GM12878 (cell line): Measurements from ENCODE around the gene SEL1L3. TPM values are rescaled to one million over a fixed set of nuclear protein-coding genes. Genes with fewer than 3 reads are reported as not detected.

ENCODE experiments used
- ATAC-seq: fragments of 200-7000 bp; cut with Tn5 transposase; 3 replicates; pipeline ENCODE4 v1.9.1; 2020; ENCODE audit warnings: mild to moderate bottlenecking, moderate library complexity
- BruUV-seq: library from RNA; stranded (reverse); fragments of 400-500 nt; replicated peaks from 2 replicates; lab custom pipeline; 2021; lab: Mats Ljungman, UMichigan
- CTCF ChIA-PET: fragments of 300-600 bp; sonication (Branson Sonifier 250); formaldehyde crosslinking; extraction: SDS; loops from one replicate; lab custom pipeline; 2021; ENCODE audit warnings: inconsistent platforms; lab: Yijun Ruan, JAX
- POLR2A ChIA-PET: fragments of 350-600 bp; formaldehyde crosslinking; extraction: SDS; loops from one replicate; lab custom pipeline; 2021; ENCODE audit warnings: inconsistent platforms; lab: Charles Lee
- RAD21 ChIA-PET: fragments of 300-600 bp; sonication (Branson Sonifier 250); formaldehyde crosslinking; loops from one replicate; lab custom pipeline; 2023; ENCODE audit warnings: antibody characterized with exemption; ENCODE audit not compliant: unreplicated experiment; lab: Charles Lee
- SMC1A ChIA-PET: fragments of 300-600 bp; sonication (Branson Sonifier 250); formaldehyde crosslinking; loops from one replicate; lab custom pipeline; 2023; ENCODE audit not compliant: unreplicated experiment, uncharacterized antibody; lab: Charles Lee
- DNase-seq: peaks from one replicate; pipeline ENCODE4 v3.0.0-alpha.2; 2011; ENCODE audit warnings: low read depth, low spot score
- FAIRE-seq: peaks from 3 replicates; lab custom pipeline; 2011; peaks lifted over from hg19 to GRCh38; lab: Jason Lieb, UNC
- H2AFZ ChIP-seq: 2 replicates; pipeline ENCODE4 v1.6.0; 2011; ENCODE audit warnings: low read depth, low read length, control low read depth; ENCODE audit not compliant: control insufficient read depth
- H3K27ac ChIP-seq: 2 replicates; pipeline ENCODE4 v1.5.1; 2011; ENCODE audit warnings: control low read depth; ENCODE audit not compliant: control insufficient read depth, insufficient read depth
- H3K27me3 ChIP-seq, 2 experiments: replicated peaks in 1 of 2; 2 replicates each; pipeline versions ENCODE4 v1.6.0 to v1.6.1; 2011; ENCODE audit warnings: low read length in 1 of 2; ENCODE audit not compliant: control insufficient read depth in 2 of 2, insufficient read depth in 2 of 2
- H3K36me3 ChIP-seq, 2 experiments: 2 replicates each; pipeline ENCODE4 v1.5.1; 2011; ENCODE audit warnings: low read length in 1 of 2; ENCODE audit not compliant: control insufficient read depth in 2 of 2, insufficient read depth in 2 of 2
- H3K4me1 ChIP-seq: 2 replicates; pipeline ENCODE4 v1.6.1; 2011; ENCODE audit warnings: mild to moderate bottlenecking, low read length, moderate library complexity, mixed read lengths; ENCODE audit not compliant: control insufficient read depth, insufficient read depth
- H3K4me2 ChIP-seq: 2 replicates; pipeline ENCODE4 v1.6.0; 2011; ENCODE audit warnings: control low read depth; ENCODE audit not compliant: control insufficient read depth, insufficient read depth
- H3K4me3 ChIP-seq: fragments of 200-600 bp; sonication (generic); 2 replicates; pipeline ENCODE4 v1.5.1; 2016
- H3K79me2 ChIP-seq: 2 replicates; pipeline ENCODE4 v1.6.0; 2011; ENCODE audit warnings: low read length; ENCODE audit not compliant: control insufficient read depth, insufficient read depth
- H3K9ac ChIP-seq: 2 replicates; pipeline ENCODE4 v1.8.0; 2011; ENCODE audit warnings: low read length, control low read depth, mixed read lengths; ENCODE audit not compliant: control insufficient read depth, insufficient read depth
- H3K9me3 ChIP-seq: replicated peaks from 3 replicates; pipeline ENCODE4 v1.5.1; 2011; ENCODE audit warnings: mild to moderate bottlenecking, low read length; ENCODE audit not compliant: control insufficient read depth, insufficient read depth
- H4K20me1 ChIP-seq: 2 replicates; pipeline ENCODE4 v1.6.0; 2011; ENCODE audit not compliant: control insufficient read depth, insufficient read depth
- BRCA1 ChIP-seq: IDR thresholded peaks from 2 replicates; pipeline ENCODE4 v1.6.1; 2011; ENCODE audit warnings: low read depth, low read length, improper control_type of control experiment
- NR2C2 ChIP-seq: IDR thresholded peaks from 2 replicates; pipeline ENCODE4 v1.6.1; 2011; ENCODE audit warnings: borderline replicate concordance, low read depth; ENCODE audit not compliant: control insufficient read depth, insufficient read length
- POLR2AphosphoS2 ChIP-seq: IDR thresholded peaks from 2 replicates; pipeline ENCODE4 v1.6.1; 2011; ENCODE audit warnings: low read depth, mild to moderate bottlenecking, low read length, improper control_type of control experiment, moderate library complexity
- POLR2AphosphoS5 ChIP-seq: IDR thresholded peaks from 2 replicates; pipeline ENCODE4 v1.6.1; 2011; ENCODE audit warnings: mild to moderate bottlenecking, low read length, inconsistent platforms
- TCF12 ChIP-seq: IDR thresholded peaks from 2 replicates; pipeline ENCODE4 v1.6.1; 2011; ENCODE audit warnings: low read depth, mild to moderate bottlenecking, low read length
- TCF7 ChIP-seq: IDR thresholded peaks from 2 replicates; pipeline ENCODE4 v1.6.1; 2014; ENCODE audit warnings: antibody characterized with exemption, borderline replicate concordance
- YBX1 ChIP-seq: fragments of 450-650 bp; IDR thresholded peaks from 2 replicates; pipeline ENCODE4 v1.6.1; 2016; ENCODE audit warnings: antibody characterized with exemption
- ZBTB40 ChIP-seq: fragments of 450-650 bp; IDR thresholded peaks from 2 replicates; pipeline ENCODE4 v1.6.1; 2016; ENCODE audit warnings: mild to moderate bottlenecking, moderate library complexity, borderline replicate concordance
- WGBS: methylation state at CpG from one replicate; pipeline ENCODE4 v1.1.6; 2016; ENCODE audit warnings: low lambda C conversion rate; ENCODE audit not compliant: insufficient replicate concordance, insufficient coverage; ENCODE audit errors: missing lambda C conversion rate; 5-methylcytosine and 5-hydroxymethylcytosine counted together
- in situ Hi-C: fragments of 300-500 bp; cut with MboI; formaldehyde crosslinking; loops from 9 replicates; pipeline ENCODE4 v1.14.3; 2018; ENCODE audit warnings: mixed read lengths
- intact Hi-C: fragments of 100-400 bp; cut with micrococcal nuclease; formaldehyde crosslinking; loops from one replicate; pipeline ENCODE4 v1.14.2; 2022; ENCODE audit not compliant: unreplicated experiment
- polyA plus RNA-seq, 11 experiments: library from polyadenylated mRNA; depleted of rRNA in 4 of 11; unstranded in 6 of 11; stranded (reverse) in 5 of 11; fragments of >200 nt; fragmentation: Nextera tagmentation in 4 of 11; fragmentation: Illumina TruSeq in 1 of 11; extraction: Ambion mirVana in 4 of 11; extraction: Trizol in 1 of 11; gene quantifications; 1 replicate in 1 of 11; 2 replicates in 10 of 11; pipeline versions ENCODE4 v1.2.1 to v1.2.3, GENCODE V29; 2011 to 2016; ENCODE audit warnings: inconsistent platforms in 2 of 11, missing spikeins in 2 of 11, low read depth in 1 of 11
- total RNA-seq, 4 experiments: library from RNA; depleted of rRNA in 3 of 4; stranded (reverse); fragments of >200 nt in 3 of 4; fragmentation: Illumina TruSeq in 1 of 4; extraction: Trizol in 1 of 4; gene quantifications; 2 replicates each; pipeline versions ENCODE4 v1.2.1 to v1.2.3, GENCODE V29; 2013 to 2021

The SEL1L3 gene
- total and polyA plus RNA-seq, 10 of the 15 experiments (the other 5 are each of a cell fraction or from before 2014, with no cell fraction given): 20.4 to 82.2 (median 47.3) TPM

- H4K20me1 ChIP-seq: no peaks in the 10 kb centered on the region
- no peak overlapping the region for H2AFZ ChIP-seq
- no TSS peak for BruUV-seq
- H3K27ac ChIP-seq: no peak overlapping the region
- POLR2A ChIA-PET: no interaction called here
- DNase-seq (no peak), ATAC-seq (no peak), FAIRE-seq (no peak)
- no peaks in the 10 kb centered on the region for H3K27me3 ChIP-seq
- RAD21 ChIA-PET: no interaction called here
- SMC1A ChIA-PET: interaction anchor here (0.9 kb wide), 1 partner anchor 16 kb away, joined by 3 read pairs; no protein-coding TSS in a partner anchor
- no peak for TF ChIP-seq ZBTB40
- no peak for TF ChIP-seq YBX1
- no peak for TF ChIP-seq POLR2AphosphoS2
- TF ChIP-seq TCF12: no peak
- no peak for TF ChIP-seq NR2C2
- no peak for TF ChIP-seq BRCA1
- TF ChIP-seq TCF7: no peak
- TF ChIP-seq POLR2AphosphoS5: no peak
- in situ Hi-C loops (no loop called here), intact Hi-C loops (no loop called here)
- H3K79me2 ChIP-seq: no peaks in the 10 kb centered on the region
- 66% methylated on average over 4 of the region's 4 CpGs for WGBS
- H3K9ac ChIP-seq: no peak overlapping the region
- H3K9me3 ChIP-seq: no peaks in the 10 kb centered on the region
- peaks cover 0 to 5% of the 10 kb centered on the region in 2 experiments; a peak in 1 of 4 replicates for H3K36me3 ChIP-seq
- H3K4me2 ChIP-seq: no peak overlapping the region
- no peak overlapping the region for H3K4me3 ChIP-seq
- no peaks in the 10 kb centered on the region for H3K4me1 ChIP-seq
- CTCF ChIA-PET: interaction anchor here (0.6 to 2.0 kb wide), 10 partner anchors 8 to 353 kb away, joined by 3 to 6 read pairs (median 4); no protein-coding TSS in a partner anchor
These were observed 69.9 kb downstream of the SEL1L3 start for GRCh38 chr4:25792876-25793275.
